Upper lobe of right lung (tissue), 1 donor: ENCODE results near the gene SUGCT. TPM values are rescaled to one million over a fixed set of nuclear protein-coding genes. Genes with fewer than 3 reads are reported as not detected.

Source experiments
- ATAC-seq: fragments of 200-7000 bp; cut with Tn5 transposase; one replicate; pipeline ENCODE4 v1.9.1; 2020; ENCODE audit warnings: mild to moderate bottlenecking, moderate library complexity
- DNase-seq: peaks from one replicate; pipeline ENCODE4 v3.0.0-alpha.2; 2020
- H3K27ac ChIP-seq: fragments of 200-600 bp; one replicate; pipeline ENCODE4 v1.8.0; 2022
- H3K27me3 ChIP-seq: fragments of 200-600 bp; one replicate; pipeline ENCODE4 v1.8.0; 2022; ENCODE audit warnings: mild to moderate bottlenecking
- H3K36me3 ChIP-seq: fragments of 200-600 bp; one replicate; pipeline ENCODE4 v1.8.0; 2022
- H3K4me1 ChIP-seq: fragments of 200-600 bp; one replicate; pipeline ENCODE4 v1.8.0; 2022
- H3K4me3 ChIP-seq: fragments of 200-600 bp; one replicate; pipeline ENCODE4 v1.8.0; 2022; ENCODE audit warnings: mild to moderate bottlenecking
- H3K9me3 ChIP-seq: fragments of 200-600 bp; one replicate; pipeline ENCODE4 v1.8.0; 2022
- CTCF ChIP-seq: fragments of 200-600 bp; IDR thresholded peaks from one replicate; pipeline ENCODE4 v1.8.0; 2022; ENCODE audit warnings: antibody characterized with exemption
- intact Hi-C: fragments of 100-400 bp; cut with DNase I; formaldehyde crosslinking; loops from one replicate; pipeline ENCODE4 v1.11.0; 2022
- total RNA-seq: library from RNA; stranded (reverse); fragmentation: NEBNext Ultra II Directional; extraction: Animal tissue kit (Norgen Biotek cat#: 25700); gene quantifications from one replicate; pipeline ENCODE4 v1.2.1, GENCODE V29; 2021
- donor health status: DM: no; HTN: yes; CAD: no; lungs with severe emphysema.

SUGCT gene
- total RNA-seq, 1 donor from 2014 or later: 4.1 TPM

GRCh38 chr7:40536421-40536820, 401.6 kb downstream of the SUGCT start:
- no peaks in the 10 kb centered on the region for H3K4me1 ChIP-seq

GRCh38 chr7:40538281-40538680, 403.5 kb downstream of the SUGCT start:
- no peak for TF ChIP-seq CTCF
- H3K36me3 ChIP-seq: no peaks in the 10 kb centered on the region
- no peaks in the 10 kb centered on the region for H3K27me3 ChIP-seq
- H3K4me1 ChIP-seq: no peaks in the 10 kb centered on the region
- H3K9me3 ChIP-seq: no peaks in the 10 kb centered on the region
- DNase-seq (no peak), ATAC-seq (no peak)
- intact Hi-C loops: no loop called here
- no peak overlapping the region for H3K4me3 ChIP-seq
- no peak overlapping the region for H3K27ac ChIP-seq

More at GRCh38 chr7:40536421-40536820, 401.6 kb downstream of the SUGCT start:
- no peak overlapping the region for H3K27ac ChIP-seq
- intact Hi-C loops: no loop called here
- ATAC-seq (no peak), DNase-seq (no peak)
- no peak overlapping the region for H3K4me3 ChIP-seq
- H3K36me3 ChIP-seq: no peaks in the 10 kb centered on the region
- no peaks in the 10 kb centered on the region for H3K9me3 ChIP-seq
- no peaks in the 10 kb centered on the region for H3K27me3 ChIP-seq
- no peak for TF ChIP-seq CTCF

- no peak overlapping the region for H3K4me3 ChIP-seq
- ATAC-seq (no peak), DNase-seq (no peak)
- TF ChIP-seq CTCF: no peak
- no peak overlapping the region for H3K27ac ChIP-seq
- H3K9me3 ChIP-seq: no peaks in the 10 kb centered on the region
- intact Hi-C loops: no loop called here
- H3K36me3 ChIP-seq: no peaks in the 10 kb centered on the region
- peaks cover 6% of the 10 kb centered on the region for H3K4me1 ChIP-seq
- no peaks in the 10 kb centered on the region for H3K27me3 ChIP-seq
Measured at GRCh38 chr7:40541336-40541735, 406.5 kb downstream of the SUGCT start.

- no peak for TF ChIP-seq CTCF
- Histone ChIP-seq H3K36me3 (no peaks in the 10 kb centered on the region), H3K4me3 (no peak overlapping the region), H3K27ac (no peak overlapping the region), H3K4me1 (peaks cover 6% of the 10 kb centered on the region), H3K9me3 (no peaks in the 10 kb centered on the region), H3K27me3 (no peaks in the 10 kb centered on the region)
- no peak for ATAC-seq
- intact Hi-C loops: no loop called here
- DNase-seq: no peak
Measured at GRCh38 chr7:40542982-40543741, 408.4 kb downstream of the SUGCT start.

GRCh38 chr7:40544221-40544723, 409.5 kb downstream of the SUGCT start:
- peaks cover 6% of the 10 kb centered on the region for H3K4me1 ChIP-seq
- H3K27me3 ChIP-seq: no peaks in the 10 kb centered on the region
- H3K9me3 ChIP-seq: no peaks in the 10 kb centered on the region
- H3K27ac ChIP-seq: no peak overlapping the region
- no peaks in the 10 kb centered on the region for H3K36me3 ChIP-seq
- no peak for TF ChIP-seq CTCF
- no peak overlapping the region for H3K4me3 ChIP-seq
- DNase-seq (no peak), ATAC-seq (peak; percentile 55)
- intact Hi-C loops: no loop called here
